Lung microvascular endothelial cell (primary cell): ENCODE measurements around the gene TMEM178B. TPM values are rescaled to one million over a fixed set of nuclear protein-coding genes. Genes with fewer than 3 reads are reported as not detected.
"Not testable (repeated sequence)": the region's sequence is repeated elsewhere in the genome, so short reads cannot be mapped to it uniquely, and the experiment has no call there.

Experiments used
- DNase-seq, 2 donors: peaks; one replicate each; pipeline versions ENCODE4 v3.0.0 to v3.0.0-alpha.2; 2010; ENCODE audit warnings: low read depth in 2 of 2
- total RNA-seq: library from RNA; depleted of rRNA; stranded (reverse); fragments of >200 nt; gene quantifications from 2 replicates; pipeline ENCODE4 v1.2.1, GENCODE V29; 2014

The TMEM178B gene
- total RNA-seq, 1 donor from 2014 or later, result under 0.01 TPM

GRCh38 chr7:141074162-141074991 is 513 bp downstream of the TMEM178B start:
- no peak for DNase-seq

- no peak for DNase-seq
Measured at GRCh38 chr7:141074997-141075396, 1.1 kb downstream of the TMEM178B start.

- DNase-seq, result no peak
Measured at GRCh38 chr7:141076377-141076776, 2.5 kb downstream of the TMEM178B start.

GRCh38 chr7:141079219-141079618 is 5.4 kb downstream of the TMEM178B start:
- DNase-seq, result no peak

- not testable (repeated sequence) for DNase-seq
Measured at GRCh38 chr7:141089490-141089889, 15.6 kb downstream of the TMEM178B start.

- no peak for DNase-seq
Measured at GRCh38 chr7:141094336-141095070, 20.6 kb downstream of the TMEM178B start.

GRCh38 chr7:141097430-141097829 is 23.6 kb downstream of the TMEM178B start:
- peak; percentile 9 to 13 for DNase-seq

- DNase-seq, result no peak
Measured at GRCh38 chr7:141102436-141102835, 28.6 kb downstream of the TMEM178B start.

- DNase-seq, result no peak
Measured at GRCh38 chr7:141103847-141104429, 30.1 kb downstream of the TMEM178B start.

- DNase-seq, result no peak
Measured at GRCh38 chr7:141113131-141113530, 39.3 kb downstream of the TMEM178B start.

GRCh38 chr7:141114029-141114664 is 40.3 kb downstream of the TMEM178B start:
- no peak for DNase-seq

GRCh38 chr7:141115965-141116364 is 42.1 kb downstream of the TMEM178B start:
- DNase-seq, result no peak

GRCh38 chr7:141116661-141117060 is 42.8 kb downstream of the TMEM178B start:
- not testable (repeated sequence) for DNase-seq

- no peak for DNase-seq
Measured at GRCh38 chr7:141118767-141119166, 44.9 kb downstream of the TMEM178B start.

GRCh38 chr7:141119187-141119586 is 45.3 kb downstream of the TMEM178B start:
- no peak for DNase-seq

GRCh38 chr7:141122736-141123135 is 48.9 kb downstream of the TMEM178B start:
- DNase-seq, result no peak

GRCh38 chr7:141123522-141123921 is 49.7 kb downstream of the TMEM178B start:
- DNase-seq, result no peak

- DNase-seq, result no peak
Measured at GRCh38 chr7:141126107-141126506, 52.2 kb downstream of the TMEM178B start.

GRCh38 chr7:141128506-141128905 is 54.6 kb downstream of the TMEM178B start:
- no peak for DNase-seq

- no peak for DNase-seq
Measured at GRCh38 chr7:141128931-141129330, 55.1 kb downstream of the TMEM178B start.

- DNase-seq, result no peak
Measured at GRCh38 chr7:141132671-141133070, 58.8 kb downstream of the TMEM178B start.

GRCh38 chr7:141133646-141134045 is 59.8 kb downstream of the TMEM178B start:
- no peak for DNase-seq
